GM18868 (cell line): ENCODE measurements around the gene PIGK.

Experiments
- ATAC-seq: cut with Tn5 transposase; IDR thresholded peaks from one replicate; pipeline ENCODE4 v1.9.1; 2021; ENCODE audit warnings: mild to moderate bottlenecking, moderate library complexity; ENCODE audit not compliant: unreplicated experiment

Gene PIGK

DNA sequence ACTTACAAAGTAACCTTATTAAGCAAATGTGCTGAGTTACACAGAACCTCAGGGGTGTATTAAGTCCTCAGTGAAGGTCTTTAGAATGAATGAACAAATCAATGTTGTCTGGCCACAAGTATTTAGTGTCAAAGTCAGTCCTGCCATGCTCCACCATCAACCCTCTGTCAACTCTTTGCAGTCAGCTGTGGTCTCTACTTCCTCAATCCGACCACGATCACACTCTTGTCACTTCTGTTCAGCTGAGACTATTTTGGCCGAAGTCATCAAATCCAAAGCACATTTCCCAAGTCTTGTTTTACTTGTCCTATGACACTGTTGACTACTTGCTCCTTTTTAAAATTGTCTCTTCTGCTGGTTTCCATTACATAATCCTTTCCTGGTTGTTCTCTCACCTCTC lies 178.4 kb downstream of the PIGK start:
- no peak for ATAC-seq

DNA sequence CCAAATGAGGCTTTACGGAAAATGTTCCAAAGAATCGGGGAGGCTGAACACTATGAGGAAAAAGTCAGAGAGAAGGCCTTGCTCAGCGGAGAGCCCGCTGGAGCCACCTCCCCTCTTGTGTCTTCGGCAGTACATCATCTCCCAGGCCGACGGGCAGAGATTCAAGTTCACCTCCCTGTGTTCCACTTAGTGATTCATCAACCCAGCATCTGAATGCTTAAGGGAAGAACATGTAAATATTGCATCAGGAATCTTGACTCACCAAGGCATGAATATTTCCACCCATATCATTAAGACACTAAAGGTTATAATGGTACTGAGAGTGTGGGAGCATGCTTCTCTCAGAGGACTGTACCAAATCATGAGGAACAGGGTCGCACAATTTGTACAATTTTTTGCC lies 179.5 kb downstream of the PIGK start:
- no peak for ATAC-seq

DNA sequence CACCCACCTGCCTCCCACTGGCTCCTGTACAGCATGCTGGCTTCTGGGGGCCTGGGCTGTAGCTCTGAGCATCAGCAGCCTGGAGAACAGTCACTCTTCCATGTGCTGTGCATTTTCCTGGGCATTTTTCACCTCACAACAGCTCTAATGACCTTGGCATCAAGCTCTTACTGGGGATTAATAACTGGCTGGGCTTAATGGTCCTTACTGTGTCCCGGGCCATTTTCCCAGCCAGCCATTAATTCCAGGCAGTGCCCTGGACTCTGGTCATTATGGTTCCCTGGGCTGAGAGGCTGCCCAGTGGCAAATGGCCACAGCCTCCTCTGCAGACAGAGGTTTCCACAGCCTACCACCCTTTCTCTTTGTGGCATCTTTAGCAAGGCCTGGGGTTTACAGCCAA lies 180.1 kb downstream of the PIGK start:
- no peak for ATAC-seq
